ENCODE measurements around the gene MAEA. TPM values are rescaled to one million over a fixed set of nuclear protein-coding genes. Genes with fewer than 3 reads are reported as not detected.

Gene MAEA
- total and polyA plus RNA-seq, 2 experiments from 2014 or later = 49.8 to 99.0 TPM

DNA sequence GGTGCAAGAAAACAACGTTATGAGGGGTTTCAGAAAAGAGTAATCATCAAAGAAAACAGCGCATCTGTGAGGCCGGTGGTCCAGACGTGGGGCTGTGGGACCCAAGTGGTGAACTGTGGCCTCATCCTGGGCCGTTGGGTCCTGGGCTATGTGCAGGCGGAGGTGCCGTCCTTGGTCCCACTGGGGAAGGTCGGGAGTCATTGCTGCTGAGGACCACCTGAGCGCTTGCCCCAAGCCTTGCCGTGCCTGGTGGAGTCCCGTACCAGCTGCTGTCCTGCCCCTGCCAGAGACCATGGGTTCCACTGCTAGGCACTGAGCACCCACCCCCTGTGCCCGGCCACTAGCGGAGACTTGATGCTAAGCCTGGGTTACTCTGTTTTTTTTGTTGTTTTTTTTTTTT, 31.8 kb downstream of the MAEA start (continued):
- TF ChIP-seq, protein P1, sequence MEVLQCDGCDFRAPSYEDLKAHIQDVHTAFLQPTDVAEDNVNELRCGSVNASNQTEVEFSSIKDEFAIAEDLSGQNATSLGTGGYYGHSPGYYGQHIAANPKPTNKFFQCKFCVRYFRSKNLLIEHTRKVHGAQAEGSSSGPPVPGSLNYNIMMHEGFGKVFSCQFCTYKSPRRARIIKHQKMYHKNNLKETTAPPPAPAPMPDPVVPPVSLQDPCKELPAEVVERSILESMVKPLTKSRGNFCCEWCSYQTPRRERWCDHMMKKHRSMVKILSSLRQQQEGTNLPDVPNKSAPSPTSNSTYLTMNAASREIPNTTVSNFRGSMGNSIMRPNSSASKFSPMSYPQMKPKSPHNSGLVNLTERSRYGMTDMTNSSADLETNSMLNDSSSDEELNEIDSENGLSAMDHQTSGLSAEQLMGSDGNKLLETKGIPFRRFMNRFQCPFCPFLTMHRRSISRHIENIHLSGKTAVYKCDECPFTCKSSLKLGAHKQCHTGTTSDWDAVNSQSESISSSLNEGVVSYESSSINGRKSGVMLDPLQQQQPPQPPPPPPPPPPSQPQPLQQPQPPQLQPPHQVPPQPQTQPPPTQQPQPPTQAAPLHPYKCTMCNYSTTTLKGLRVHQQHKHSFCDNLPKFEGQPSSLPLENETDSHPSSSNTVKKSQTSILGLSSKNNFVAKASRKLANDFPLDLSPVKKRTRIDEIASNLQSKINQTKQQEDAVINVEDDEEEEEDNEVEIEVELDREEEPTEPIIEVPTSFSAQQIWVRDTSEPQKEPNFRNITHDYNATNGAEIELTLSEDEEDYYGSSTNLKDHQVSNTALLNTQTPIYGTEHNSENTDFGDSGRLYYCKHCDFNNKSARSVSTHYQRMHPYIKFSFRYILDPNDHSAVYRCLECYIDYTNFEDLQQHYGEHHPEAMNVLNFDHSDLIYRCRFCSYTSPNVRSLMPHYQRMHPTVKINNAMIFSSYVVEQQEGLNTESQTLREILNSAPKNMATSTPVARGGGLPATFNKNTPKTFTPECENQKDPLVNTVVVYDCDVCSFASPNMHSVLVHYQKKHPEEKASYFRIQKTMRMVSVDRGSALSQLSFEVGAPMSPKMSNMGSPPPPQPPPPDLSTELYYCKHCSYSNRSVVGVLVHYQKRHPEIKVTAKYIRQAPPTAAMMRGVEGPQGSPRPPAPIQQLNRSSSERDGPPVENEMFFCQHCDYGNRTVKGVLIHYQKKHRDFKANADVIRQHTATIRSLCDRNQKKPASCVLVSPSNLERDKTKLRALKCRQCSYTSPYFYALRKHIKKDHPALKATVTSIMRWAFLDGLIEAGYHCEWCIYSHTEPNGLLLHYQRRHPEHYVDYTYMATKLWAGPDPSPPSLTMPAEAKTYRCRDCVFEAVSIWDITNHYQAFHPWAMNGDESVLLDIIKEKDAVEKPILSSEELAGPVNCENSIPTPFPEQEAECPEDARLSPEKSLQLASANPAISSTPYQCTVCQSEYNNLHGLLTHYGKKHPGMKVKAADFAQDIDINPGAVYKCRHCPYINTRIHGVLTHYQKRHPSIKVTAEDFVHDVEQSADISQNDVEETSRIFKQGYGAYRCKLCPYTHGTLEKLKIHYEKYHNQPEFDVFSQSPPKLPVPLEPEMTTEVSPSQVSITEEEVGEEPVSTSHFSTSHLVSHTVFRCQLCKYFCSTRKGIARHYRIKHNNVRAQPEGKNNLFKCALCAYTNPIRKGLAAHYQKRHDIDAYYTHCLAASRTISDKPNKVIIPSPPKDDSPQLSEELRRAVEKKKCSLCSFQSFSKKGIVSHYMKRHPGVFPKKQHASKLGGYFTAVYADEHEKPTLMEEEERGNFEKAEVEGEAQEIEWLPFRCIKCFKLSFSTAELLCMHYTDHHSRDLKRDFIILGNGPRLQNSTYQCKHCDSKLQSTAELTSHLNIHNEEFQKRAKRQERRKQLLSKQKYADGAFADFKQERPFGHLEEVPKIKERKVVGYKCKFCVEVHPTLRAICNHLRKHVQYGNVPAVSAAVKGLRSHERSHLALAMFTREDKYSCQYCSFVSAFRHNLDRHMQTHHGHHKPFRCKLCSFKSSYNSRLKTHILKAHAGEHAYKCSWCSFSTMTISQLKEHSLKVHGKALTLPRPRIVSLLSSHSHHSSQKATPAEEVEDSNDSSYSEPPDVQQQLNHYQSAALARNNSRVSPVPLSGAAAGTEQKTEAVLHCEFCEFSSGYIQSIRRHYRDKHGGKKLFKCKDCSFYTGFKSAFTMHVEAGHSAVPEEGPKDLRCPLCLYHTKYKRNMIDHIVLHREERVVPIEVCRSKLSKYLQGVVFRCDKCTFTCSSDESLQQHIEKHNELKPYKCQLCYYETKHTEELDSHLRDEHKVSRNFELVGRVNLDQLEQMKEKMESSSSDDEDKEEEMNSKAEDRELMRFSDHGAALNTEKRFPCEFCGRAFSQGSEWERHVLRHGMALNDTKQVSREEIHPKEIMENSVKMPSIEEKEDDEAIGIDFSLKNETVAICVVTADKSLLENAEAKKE (CRISPR knock-in tag; IDR thresholded peaks at IDR 0.05) = no peak
- no peak for TF ChIP-seq EZH2phosphoT487 (IDR thresholded peaks at IDR 0.05; ENCODE audit: unreplicated experiment)
- TF ChIP-seq EZH2 (IDR thresholded peaks at IDR 0.05; ENCODE audit: low read depth, unreplicated experiment) = no peak
- no peak for TF ChIP-seq NANOG (IDR thresholded peaks at IDR 0.05; ENCODE audit: borderline replicate concordance)
- TF ChIP-seq STAT1 (IDR thresholded peaks at IDR 0.05; ENCODE audit: unreplicated experiment) = no peak
- TF ChIP-seq, protein P2, sequence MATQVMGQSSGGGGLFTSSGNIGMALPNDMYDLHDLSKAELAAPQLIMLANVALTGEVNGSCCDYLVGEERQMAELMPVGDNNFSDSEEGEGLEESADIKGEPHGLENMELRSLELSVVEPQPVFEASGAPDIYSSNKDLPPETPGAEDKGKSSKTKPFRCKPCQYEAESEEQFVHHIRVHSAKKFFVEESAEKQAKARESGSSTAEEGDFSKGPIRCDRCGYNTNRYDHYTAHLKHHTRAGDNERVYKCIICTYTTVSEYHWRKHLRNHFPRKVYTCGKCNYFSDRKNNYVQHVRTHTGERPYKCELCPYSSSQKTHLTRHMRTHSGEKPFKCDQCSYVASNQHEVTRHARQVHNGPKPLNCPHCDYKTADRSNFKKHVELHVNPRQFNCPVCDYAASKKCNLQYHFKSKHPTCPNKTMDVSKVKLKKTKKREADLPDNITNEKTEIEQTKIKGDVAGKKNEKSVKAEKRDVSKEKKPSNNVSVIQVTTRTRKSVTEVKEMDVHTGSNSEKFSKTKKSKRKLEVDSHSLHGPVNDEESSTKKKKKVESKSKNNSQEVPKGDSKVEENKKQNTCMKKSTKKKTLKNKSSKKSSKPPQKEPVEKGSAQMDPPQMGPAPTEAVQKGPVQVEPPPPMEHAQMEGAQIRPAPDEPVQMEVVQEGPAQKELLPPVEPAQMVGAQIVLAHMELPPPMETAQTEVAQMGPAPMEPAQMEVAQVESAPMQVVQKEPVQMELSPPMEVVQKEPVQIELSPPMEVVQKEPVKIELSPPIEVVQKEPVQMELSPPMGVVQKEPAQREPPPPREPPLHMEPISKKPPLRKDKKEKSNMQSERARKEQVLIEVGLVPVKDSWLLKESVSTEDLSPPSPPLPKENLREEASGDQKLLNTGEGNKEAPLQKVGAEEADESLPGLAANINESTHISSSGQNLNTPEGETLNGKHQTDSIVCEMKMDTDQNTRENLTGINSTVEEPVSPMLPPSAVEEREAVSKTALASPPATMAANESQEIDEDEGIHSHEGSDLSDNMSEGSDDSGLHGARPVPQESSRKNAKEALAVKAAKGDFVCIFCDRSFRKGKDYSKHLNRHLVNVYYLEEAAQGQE (IDR thresholded peaks at IDR 0.05; ENCODE audit: unreplicated experiment) = no peak
